AG04449 (cell line): ENCODE results near the gene TMC1.
"Not testable (repeated sequence)": the region's sequence is repeated elsewhere in the genome, so short reads cannot be mapped to it uniquely, and the experiment has no call there.

Experiments used
- CTCF ChIA-PET: fragments of 350-600 bp; formaldehyde crosslinking; extraction: SDS; loops from one replicate; lab custom pipeline; 2021; ENCODE audit warnings: antibody characterized with exemption; lab: Yijun Ruan, JAX
- POLR2A ChIA-PET: fragments of 400-600, 350-600 bp; formaldehyde crosslinking; extraction: SDS; loops from one replicate; lab custom pipeline; 2020; ENCODE audit warnings: antibody characterized with exemption, inconsistent platforms; lab: Yijun Ruan, JAX
- DNase-seq: peaks from one replicate; pipeline ENCODE4 v3.0.0-alpha.2; 2010; ENCODE audit warnings: low read depth, low spot score
- H3K4me3 ChIP-seq: 2 replicates; pipeline ENCODE4 v1.5.1; 2011; ENCODE audit warnings: low read depth, mild to moderate bottlenecking, control low read depth, low read length
- CTCF ChIP-seq: IDR thresholded peaks from one replicate; pipeline ENCODE4 v1.5.1; 2011; ENCODE audit warnings: mild to moderate bottlenecking, moderate library complexity, low read length, control low read depth, inconsistent platforms; ENCODE audit not compliant: insufficient read depth; ENCODE audit errors: missing control alignments

TMC1 gene

GRCh38 chr9:72839085-72839484 lies 317.7 kb downstream of the TMC1 start:
- ChIA-PET POLR2A (no interaction called here), CTCF (interaction anchor here (0.7 to 2.1 kb wide), 6 partner anchors 14 to 559 kb away, joined by 3 to 14 read pairs (median 5); no protein-coding TSS in a partner anchor)

GRCh38 chr9:72843520-72844439 lies 322.4 kb downstream of the TMC1 start:
- no peak overlapping the region for H3K4me3 ChIP-seq
- no peak for TF ChIP-seq CTCF
- ChIA-PET POLR2A (no interaction called here), CTCF (interaction anchor here (1.1 to 3.4 kb wide), 4 partner anchors 12 to 563 kb away, joined by 3 to 21 read pairs (median 4); no protein-coding TSS in a partner anchor)
- DNase-seq, result no peak

More at GRCh38 chr9:72839085-72839484, 317.7 kb downstream of the TMC1 start:
- no peak for TF ChIP-seq CTCF
- no peak overlapping the region for H3K4me3 ChIP-seq
- DNase-seq, result peak; percentile 24

- TF ChIP-seq CTCF, result no peak
- no peak for DNase-seq
- H3K4me3 ChIP-seq, result no peak overlapping the region
- ChIA-PET POLR2A (no interaction called here), CTCF (interaction anchor here (0.9 to 3.4 kb wide), 4 partner anchors 12 to 564 kb away, joined by 3 to 21 read pairs (median 4); no protein-coding TSS in a partner anchor)
Measured at GRCh38 chr9:72844440-72844768, 323.0 kb downstream of the TMC1 start.

GRCh38 chr9:72845052-72845451 lies 323.6 kb downstream of the TMC1 start:
- POLR2A ChIA-PET, DNase-seq, H3K4me3 ChIP-seq: not testable (repeated sequence)
- CTCF ChIA-PET, result interaction anchor here (0.9 to 3.4 kb wide), 4 partner anchors 11 to 565 kb away, joined by 3 to 21 read pairs (median 4); no protein-coding TSS in a partner anchor

GRCh38 chr9:72850209-72850608 lies 328.8 kb downstream of the TMC1 start:
- CTCF ChIA-PET, H3K4me3 ChIP-seq, POLR2A ChIA-PET, DNase-seq: not testable (repeated sequence)

- no peak for TF ChIP-seq CTCF
- POLR2A ChIA-PET, result no interaction called here
- CTCF ChIA-PET, result interaction anchor here (0.7 to 7.0 kb wide), 6 partner anchors 11 to 327 kb away, joined by 3 to 94 read pairs (median 31); no protein-coding TSS in a partner anchor
- H3K4me3 ChIP-seq, result no peak overlapping the region
- no peak for DNase-seq
Measured at GRCh38 chr9:72855321-72855720, 333.9 kb downstream of the TMC1 start.

- DNase-seq, result no peak
- CTCF ChIA-PET, result interaction anchor here (0.6 to 7.0 kb wide), 18 partner anchors 12 to 1793 kb away, joined by 3 to 94 read pairs (median 4); no protein-coding TSS in a partner anchor
- POLR2A ChIA-PET, result no interaction called here
- no peak overlapping the region for H3K4me3 ChIP-seq
- TF ChIP-seq CTCF, result no peak
Measured at GRCh38 chr9:72855890-72856523, 334.6 kb downstream of the TMC1 start.
